ENCODE measurements around the gene WWOX.

Gene WWOX

GRCh38 chr16:78227855-78228254, 128.4 kb downstream of the WWOX start:
- no peak for DNase-seq (ENCODE audit: low read depth)

- DNase-seq (ENCODE audit: low read depth): no peak
These were observed 129.2 kb downstream of the WWOX start for GRCh38 chr16:78228704-78229103.

- DNase-seq (ENCODE audit: low read depth): no peak
These were observed 131.4 kb downstream of the WWOX start for GRCh38 chr16:78230832-78231231.

GRCh38 chr16:78235168-78235800, 135.8 kb downstream of the WWOX start:
- peak; percentile 27 for DNase-seq (ENCODE audit: low read depth)

GRCh38 chr16:78235876-78236275, 136.4 kb downstream of the WWOX start:
- DNase-seq (ENCODE audit: low read depth): no peak

- DNase-seq (ENCODE audit: low read depth): no peak
These were observed 138.4 kb downstream of the WWOX start for GRCh38 chr16:78237841-78238240.

- DNase-seq (ENCODE audit: low read depth): no peak
These were observed 141.2 kb downstream of the WWOX start for GRCh38 chr16:78240459-78241222.

- no peak for DNase-seq (ENCODE audit: low read depth)
These were observed 142.8 kb downstream of the WWOX start for GRCh38 chr16:78242239-78242630.

GRCh38 chr16:78244131-78244895, 144.9 kb downstream of the WWOX start:
- no peak for DNase-seq (ENCODE audit: low read depth)

- DNase-seq (ENCODE audit: low read depth): no peak
These were observed 147.1 kb downstream of the WWOX start for GRCh38 chr16:78246559-78246958.

- no peak for DNase-seq (ENCODE audit: low read depth)
These were observed 149.6 kb downstream of the WWOX start for GRCh38 chr16:78249056-78249455.

GRCh38 chr16:78249832-78250231, 150.4 kb downstream of the WWOX start:
- DNase-seq (ENCODE audit: low read depth): no peak

GRCh38 chr16:78251115-78251514, 151.7 kb downstream of the WWOX start:
- DNase-seq (ENCODE audit: low read depth): no peak

- DNase-seq (ENCODE audit: low read depth): no peak
These were observed 153.3 kb downstream of the WWOX start for GRCh38 chr16:78252757-78253156.

- DNase-seq (ENCODE audit: low read depth): no peak
These were observed 155.4 kb downstream of the WWOX start for GRCh38 chr16:78254841-78255240.

- no peak for DNase-seq (ENCODE audit: low read depth)
These were observed 157.4 kb downstream of the WWOX start for GRCh38 chr16:78256686-78257375.

- DNase-seq (ENCODE audit: low read depth): no peak
These were observed 157.9 kb downstream of the WWOX start for GRCh38 chr16:78257376-78257728.

GRCh38 chr16:78258375-78259065, 159.1 kb downstream of the WWOX start:
- DNase-seq (ENCODE audit: low read depth): no peak

- DNase-seq (ENCODE audit: low read depth): no peak
These were observed 160.4 kb downstream of the WWOX start for GRCh38 chr16:78259873-78260272.

- DNase-seq (ENCODE audit: low read depth): no peak
These were observed 165.2 kb downstream of the WWOX start for GRCh38 chr16:78264642-78265041.

- no peak for DNase-seq (ENCODE audit: low read depth)
These were observed 169.8 kb downstream of the WWOX start for GRCh38 chr16:78269256-78269655.

GRCh38 chr16:78271981-78272380, 172.5 kb downstream of the WWOX start:
- DNase-seq (ENCODE audit: low read depth): no peak
